BJ (cell line): ENCODE measurements around the gene UACA. TPM values are rescaled to one million over a fixed set of nuclear protein-coding genes. Genes with fewer than 3 reads are reported as not detected.

ENCODE experiments used
- CTCF ChIA-PET: fragments of 350-600 bp; formaldehyde crosslinking; extraction: SDS; loops from one replicate; lab custom pipeline; 2021; ENCODE audit warnings: antibody characterized with exemption, inconsistent platforms; lab: Yijun Ruan, JAX
- POLR2A ChIA-PET: fragments of 300-600 bp; sonication (Branson Sonifier 250); formaldehyde crosslinking; extraction: SDS; loops from one replicate; lab custom pipeline; 2021; ENCODE audit warnings: antibody characterized with exemption; lab: Charles Lee
- DNase-seq: peaks from one replicate; pipeline ENCODE4 v3.0.0-alpha.2; 2011; ENCODE audit warnings: low read depth
- H3K27me3 ChIP-seq: 2 replicates; pipeline ENCODE4 v1.6.0; 2011; ENCODE audit warnings: low read length; ENCODE audit not compliant: control insufficient read depth, insufficient read depth
- H3K36me3 ChIP-seq: 2 replicates; pipeline ENCODE4 v1.5.1; 2011; ENCODE audit warnings: low read length; ENCODE audit not compliant: control insufficient read depth, insufficient read depth
- H3K4me3 ChIP-seq: 2 replicates; pipeline ENCODE4 v1.5.1; 2011; ENCODE audit warnings: low read depth, mild to moderate bottlenecking, control low read depth, low read length
- CTCF ChIP-seq: IDR thresholded peaks from 2 replicates; pipeline ENCODE4 v1.5.1; 2011; ENCODE audit warnings: low read depth, mild to moderate bottlenecking, control low read depth, inconsistent platforms, low read length, moderate library complexity; ENCODE audit not compliant: insufficient read depth
- polyA plus RNA-seq: library from polyadenylated mRNA; depleted of rRNA; stranded (reverse); fragments of >200 nt; gene quantifications from 2 replicates; pipeline ENCODE4 v1.2.3, GENCODE V29; 2011

The UACA gene
- polyA plus RNA-seq, 1 experiment = 143 TPM

- DNase-seq = no peak
- POLR2A ChIA-PET = no interaction called here
Measured at GRCh38 chr15:70633103-70633831, 130.1 kb downstream of the UACA start.

GRCh38 chr15:70632491-70633102 is 130.8 kb downstream of the UACA start:
- DNase-seq = no peak
- no peak for TF ChIP-seq CTCF
- CTCF ChIA-PET = interaction anchor here (0.9 to 1.1 kb wide), 2 partner anchors 15 to 144 kb away, joined by 3 to 5 read pairs; no protein-coding TSS in a partner anchor
- H3K36me3 ChIP-seq = peaks cover 3% of the 10 kb centered on the region
- POLR2A ChIA-PET = no interaction called here
- H3K27me3 ChIP-seq = no peaks in the 10 kb centered on the region
- H3K4me3 ChIP-seq = no peak overlapping the region

More at GRCh38 chr15:70633103-70633831, 130.1 kb downstream of the UACA start:
- no peak overlapping the region for H3K4me3 ChIP-seq
- H3K27me3 ChIP-seq = no peaks in the 10 kb centered on the region
- peaks cover 4% of the 10 kb centered on the region for H3K36me3 ChIP-seq
- CTCF ChIA-PET = interaction anchor here (1.1 kb wide), 1 partner anchor 144 kb away, joined by 5 read pairs; no protein-coding TSS in a partner anchor
- no peak for TF ChIP-seq CTCF

- POLR2A ChIA-PET = no interaction called here
- DNase-seq = no peak
- Histone ChIP-seq H3K4me3 (no peak overlapping the region), H3K27me3 (no peaks in the 10 kb centered on the region), H3K36me3 (peaks cover 3% of the 10 kb centered on the region)
- CTCF ChIA-PET = interaction anchor here (0.8 to 0.9 kb wide), 2 partner anchors 9 to 15 kb away, joined by 3 read pairs; no protein-coding TSS in a partner anchor
- no peak for TF ChIP-seq CTCF
Measured at GRCh38 chr15:70632079-70632478, 131.3 kb downstream of the UACA start.

GRCh38 chr15:70629735-70630273 is 133.6 kb downstream of the UACA start:
- POLR2A ChIA-PET = no interaction called here
- H3K4me3 ChIP-seq = no peak overlapping the region

More at GRCh38 chr15:70629735-70630273, 133.6 kb downstream of the UACA start:
- CTCF ChIA-PET = interaction anchor here (1.4 kb wide), 1 partner anchor 18 kb away, joined by 4 read pairs; no protein-coding TSS in a partner anchor
- no peak for TF ChIP-seq CTCF
- H3K36me3 ChIP-seq = peaks cover 1% of the 10 kb centered on the region
- no peak for DNase-seq
- H3K27me3 ChIP-seq = no peaks in the 10 kb centered on the region
